ENCODE data around the gene WDR45B. TPM values are rescaled to one million over a fixed set of nuclear protein-coding genes. Genes with fewer than 3 reads are reported as not detected.

Gene WDR45B
- total and polyA plus RNA-seq, 8 donors = 28.3 to 63.2 (median 46.9) TPM

- Histone ChIP-seq H3K4me3 (peak overlapping the region; percentile 41 to 54 (median 46)), H3K36me3 (peaks cover 0 to 4% (median 0%) of the 10 kb centered on the region in 3 donors), H3K9me3 (no peaks in the 10 kb centered on the region), H3K4me1 (peaks cover 0 to 10% (median 4%) of the 10 kb centered on the region in 3 donors), H3K27ac (peak overlapping the region; percentile 72 to 96 (median 81)), H3K27me3 (no peaks in the 10 kb centered on the region)
- intact Hi-C loops (cut with DNase I) = no loop called here
- WGBS, 2 donors = 45% methylated on average over 29 of the region's 29 CpGs
- peak in 1 of 6 donors; percentile 86 for DNase-seq
- peak; percentile 17 to 26 (median 18) for ATAC-seq
- FAIRE-seq = no peak
- TF ChIP-seq CTCF (IDR thresholded peaks at IDR 0.05) = no peak
These were observed 54.6 kb downstream of the WDR45B start for GRCh38 chr17:82593590-82594087.

DNA sequence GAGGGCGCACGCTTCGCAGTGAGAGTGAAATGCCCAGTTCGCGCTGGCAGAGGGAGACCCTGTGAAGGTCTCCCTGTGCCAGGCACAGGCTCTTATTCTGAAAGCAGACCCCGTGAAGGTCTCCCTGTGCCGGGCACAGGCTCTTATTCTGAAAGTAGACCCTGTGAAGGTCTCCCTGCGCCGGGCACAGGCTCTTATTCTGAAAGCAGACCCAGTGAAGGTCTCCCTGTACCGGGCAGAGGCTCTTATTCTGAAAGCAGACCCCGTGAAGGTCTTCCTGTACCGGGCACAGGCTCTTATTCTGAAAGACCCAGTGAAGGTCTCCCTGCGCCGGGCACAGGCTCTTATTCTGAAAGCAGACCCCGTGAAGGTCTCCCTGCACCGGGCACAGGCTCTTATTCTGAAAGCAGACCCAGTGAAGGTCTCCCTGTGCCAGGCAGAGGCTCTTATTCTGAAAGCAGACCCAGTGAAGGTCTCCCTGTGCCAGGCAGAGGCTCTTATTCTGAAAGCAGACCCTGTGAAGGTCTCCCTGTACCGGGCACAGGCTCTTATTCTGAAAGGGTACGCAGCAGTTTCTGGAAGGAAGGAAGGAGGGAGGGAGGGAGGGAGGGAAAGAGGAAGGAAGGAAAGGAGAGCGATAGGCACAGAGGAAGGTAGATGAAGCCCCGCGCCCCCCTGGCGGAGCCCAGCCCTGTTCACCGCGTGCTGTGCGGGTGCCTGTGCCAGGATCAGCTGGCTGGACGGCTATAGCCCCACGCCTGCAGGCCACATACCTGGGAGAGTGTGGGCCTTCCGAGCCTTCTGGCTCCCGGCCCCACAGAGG lies 55.3 kb downstream of the WDR45B start:
- H3K4me3 ChIP-seq = peak overlapping the region; percentile 41 to 54 (median 46)
- H3K36me3 ChIP-seq = peaks cover 0 to 4% (median 0%) of the 10 kb centered on the region in 3 donors
- no peaks in the 10 kb centered on the region for H3K9me3 ChIP-seq
- ATAC-seq (peak; percentile 74 to 79 (median 76)), FAIRE-seq (no peak), DNase-seq (peak in 5 of 6 donors; percentile 77 to 87 (median 87))
- TF ChIP-seq CTCF (IDR thresholded peaks at IDR 0.05) = no peak
- peaks cover 0 to 10% (median 4%) of the 10 kb centered on the region in 3 donors for H3K4me1 ChIP-seq
- intact Hi-C loops (cut with DNase I) = no loop called here
- 10 to 11% methylated on average over 24 to 29 of the region's 29 CpGs for WGBS, 2 donors
- H3K27me3 ChIP-seq = no peaks in the 10 kb centered on the region
- H3K27ac ChIP-seq = peak overlapping the region; percentile 72 to 96 (median 81)

DNA sequence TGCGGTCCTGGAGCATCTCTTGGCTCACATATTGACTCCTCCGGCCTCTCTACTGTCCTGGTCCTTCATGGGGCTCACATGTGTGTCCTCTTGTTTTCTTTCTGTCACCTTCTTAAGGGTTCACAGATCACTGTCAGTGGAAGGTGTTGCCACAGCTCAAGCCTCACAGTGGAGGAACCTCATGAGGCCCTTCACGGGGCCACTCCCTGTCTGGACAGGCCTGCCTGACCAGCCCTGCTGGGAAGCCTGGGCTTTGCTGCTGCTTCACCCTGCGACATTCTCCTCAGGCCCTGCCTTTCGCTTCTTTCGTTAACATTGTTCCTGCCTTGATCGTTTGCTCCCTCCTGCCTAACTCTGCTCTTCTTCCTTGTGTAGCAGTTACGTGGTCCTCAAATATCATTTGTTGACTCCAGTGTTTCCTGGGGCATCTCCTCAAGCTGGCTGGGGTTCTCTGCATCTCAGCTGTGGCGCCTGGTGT lies 55.9 kb downstream of the WDR45B start:
- H3K27me3 ChIP-seq = no peaks in the 10 kb centered on the region
- peaks cover 0 to 10% (median 4%) of the 10 kb centered on the region in 3 donors for H3K4me1 ChIP-seq
- FAIRE-seq (no peak), ATAC-seq (peak in 3 of 4 donors; percentile 11 to 31 (median 25)), DNase-seq (peak in 1 of 6 donors; percentile 44)
- TF ChIP-seq CTCF (IDR thresholded peaks at IDR 0.05) = no peak
- intact Hi-C loops (cut with DNase I) = no loop called here
- H3K4me3 ChIP-seq = peak overlapping the region in 1 of 4 donors; percentile 17
- no peaks in the 10 kb centered on the region for H3K9me3 ChIP-seq
- 56 to 58% methylated on average over 9 of the region's 9 CpGs for WGBS, 2 donors
- H3K36me3 ChIP-seq = peaks cover 0 to 4% (median 4%) of the 10 kb centered on the region in 3 donors
- peak overlapping the region; percentile 72 to 96 (median 81) for H3K27ac ChIP-seq

DNA sequence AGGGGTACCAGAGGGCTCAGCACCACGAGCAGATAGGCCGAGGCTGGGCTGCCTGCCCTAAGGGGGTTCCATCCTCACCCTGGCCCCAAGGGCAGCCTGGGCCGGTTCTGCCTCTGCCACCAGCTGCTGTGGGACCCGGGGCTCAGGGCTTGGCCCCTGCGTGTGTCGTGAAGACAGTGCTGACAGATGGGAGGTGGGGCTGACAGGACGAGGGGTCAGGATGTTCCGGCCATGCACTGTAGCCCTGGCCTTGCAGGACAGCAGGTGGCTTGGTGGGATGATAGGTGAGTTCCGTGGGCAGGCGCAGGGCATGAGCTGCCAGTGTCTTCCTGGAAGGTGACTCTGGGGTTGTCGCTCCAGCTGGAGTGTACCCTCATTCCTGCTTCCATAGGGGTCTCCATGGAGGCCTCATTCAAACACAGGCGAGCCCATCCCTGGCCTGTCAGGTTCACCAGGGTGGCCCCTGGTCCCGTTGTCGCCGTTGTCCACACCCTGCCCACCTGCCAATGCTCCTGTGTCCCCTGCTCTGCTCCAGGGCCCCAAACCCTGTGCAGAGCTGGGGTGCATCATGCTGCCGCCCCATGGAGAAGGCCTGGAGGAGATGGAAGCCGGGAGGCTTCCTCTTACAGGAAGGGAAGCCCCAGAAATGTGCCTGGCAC lies 57.2 kb downstream of the WDR45B start:
- peak in 1 of 6 donors; percentile 70 for DNase-seq
- Histone ChIP-seq H3K4me1 (peaks cover 0 to 10% (median 4%) of the 10 kb centered on the region in 3 donors), H3K36me3 (peaks cover 0 to 11% (median 5%) of the 10 kb centered on the region in 3 donors), H3K9me3 (no peaks in the 10 kb centered on the region), H3K27me3 (no peaks in the 10 kb centered on the region), H3K27ac (peak overlapping the region in 2 of 4 donors; percentile 81 to 96), H3K4me3 (no peak overlapping the region)
- 81 to 86% methylated on average over 17 of the region's 17 CpGs for WGBS, 2 donors
- FAIRE-seq = no peak
- ATAC-seq = no peak
- TF ChIP-seq CTCF (IDR thresholded peaks at IDR 0.05) = no peak
- intact Hi-C loops (cut with DNase I) = no loop called here
